Vagina (tissue), 2 donors: ENCODE measurements around the gene IL6ST. TPM values are rescaled to one million over a fixed set of nuclear protein-coding genes. Genes with fewer than 3 reads are reported as not detected.

Experiments
- DNase-seq, 2 donors: peaks; one replicate each; pipeline ENCODE4 v3.0.0-alpha.2; 2017; ENCODE audit errors: extremely low spot score in 2 of 2
- H3K27ac ChIP-seq: fragments of 200-600 bp; sonication (generic); one replicate; pipeline ENCODE4 v1.5.1; 2019
- H3K27me3 ChIP-seq: fragments of 200-600 bp; sonication (generic); one replicate; pipeline ENCODE4 v1.5.1; 2019
- H3K36me3 ChIP-seq, 2 donors: fragments of 200-600 bp; sonication (generic); one replicate each; pipeline ENCODE4 v1.5.1; 2017 to 2019
- H3K4me1 ChIP-seq: fragments of 200-600 bp; sonication (generic); one replicate; pipeline ENCODE4 v1.5.1; 2019
- H3K4me3 ChIP-seq, 2 donors: fragments of 200-600 bp; sonication (generic); 1 replicate in 1 of 2; 2 replicates in 1 of 2; pipeline ENCODE4 v1.5.1; 2016 to 2019
- H3K9me3 ChIP-seq: fragments of 200-600 bp; sonication (generic); one replicate; pipeline ENCODE4 v1.5.1; 2019
- POLR2A ChIP-seq, 2 donors: fragments of 450-650 bp; IDR thresholded peaks; one replicate each; pipeline ENCODE4 v1.6.1; 2017; ENCODE audit warnings: antibody characterized with exemption in 2 of 2, mild to moderate bottlenecking in 2 of 2, moderate library complexity in 2 of 2
- POLR2AphosphoS5 ChIP-seq, 2 donors: sonication (generic); formaldehyde crosslinking; IDR thresholded peaks; one replicate each; pipeline ENCODE4 v1.9.0; 2017; ENCODE audit warnings: antibody characterized with exemption in 2 of 2, mild to moderate bottlenecking in 2 of 2, low read depth in 1 of 2; ENCODE audit not compliant: insufficient read depth in 1 of 2
- intact Hi-C: fragments of 100-400 bp; cut with DNase I; formaldehyde crosslinking; loops from one replicate; pipeline ENCODE4 v1.15.1; 2023
- total RNA-seq: library from RNA; depleted of rRNA; stranded (reverse); fragments of >200 nt; gene quantifications from one replicate; pipeline ENCODE4 v1.2.3, GENCODE V29; 2016
- TF ChIP-seq, protein P1 (sequence below), 3 experiments: fragments of 450-650 bp in 2 of 3; fragments of 200-600 bp in 1 of 3; sonication (generic) in 1 of 3; IDR thresholded peaks; one replicate each; pipeline ENCODE4 v1.5.1; 2017 to 2019; ENCODE audit warnings: antibody characterized with exemption in 3 of 3, mild to moderate bottlenecking in 2 of 3, moderate library complexity in 2 of 3

IL6ST gene
- total RNA-seq, 1 donor from 2014 or later, result 312 TPM

DNA sequence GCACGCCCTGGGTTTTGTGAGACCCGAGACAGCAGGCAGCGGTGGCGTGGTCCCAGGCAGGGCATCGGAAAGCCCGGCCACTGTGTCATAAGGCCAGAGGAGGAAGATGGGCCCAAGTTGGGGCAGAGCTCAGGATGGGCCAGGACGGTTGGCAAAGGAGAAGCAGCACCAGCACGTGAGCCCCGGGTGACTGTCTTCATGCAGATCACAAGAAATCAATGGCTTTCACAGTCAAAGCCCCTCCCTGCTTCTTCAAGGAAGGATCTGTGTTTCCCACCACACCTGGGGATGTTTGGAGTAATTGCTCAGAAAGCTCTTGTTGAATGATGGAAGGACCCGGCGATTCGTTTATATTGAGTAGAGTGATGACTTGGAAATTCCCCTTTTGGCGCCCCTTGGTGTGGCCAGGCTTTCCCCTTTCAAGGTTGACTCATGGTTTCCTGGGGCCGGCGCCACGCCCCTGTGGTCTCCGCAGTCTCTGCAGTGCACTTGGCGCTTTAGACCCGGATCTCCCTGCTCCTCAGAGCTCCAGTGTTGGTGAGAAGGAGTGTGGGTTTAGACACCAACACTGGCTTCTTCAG, 91.6 kb downstream of the IL6ST start:
- DNase-seq, result no peak
- Histone ChIP-seq H3K36me3 (no peaks in the 10 kb centered on the region), H3K4me3 (no peak overlapping the region), H3K27ac (no peak overlapping the region), H3K27me3 (no peaks in the 10 kb centered on the region), H3K4me1 (no peaks in the 10 kb centered on the region), H3K9me3 (no peaks in the 10 kb centered on the region)
- intact Hi-C loops, result no loop called here
- no peak for TF ChIP-seq POLR2AphosphoS5 (IDR thresholded peaks at IDR 0.05; ENCODE audit: insufficient read depth in 1 of 2, low read depth in 1 of 2)
- TF ChIP-seq, protein P1, sequence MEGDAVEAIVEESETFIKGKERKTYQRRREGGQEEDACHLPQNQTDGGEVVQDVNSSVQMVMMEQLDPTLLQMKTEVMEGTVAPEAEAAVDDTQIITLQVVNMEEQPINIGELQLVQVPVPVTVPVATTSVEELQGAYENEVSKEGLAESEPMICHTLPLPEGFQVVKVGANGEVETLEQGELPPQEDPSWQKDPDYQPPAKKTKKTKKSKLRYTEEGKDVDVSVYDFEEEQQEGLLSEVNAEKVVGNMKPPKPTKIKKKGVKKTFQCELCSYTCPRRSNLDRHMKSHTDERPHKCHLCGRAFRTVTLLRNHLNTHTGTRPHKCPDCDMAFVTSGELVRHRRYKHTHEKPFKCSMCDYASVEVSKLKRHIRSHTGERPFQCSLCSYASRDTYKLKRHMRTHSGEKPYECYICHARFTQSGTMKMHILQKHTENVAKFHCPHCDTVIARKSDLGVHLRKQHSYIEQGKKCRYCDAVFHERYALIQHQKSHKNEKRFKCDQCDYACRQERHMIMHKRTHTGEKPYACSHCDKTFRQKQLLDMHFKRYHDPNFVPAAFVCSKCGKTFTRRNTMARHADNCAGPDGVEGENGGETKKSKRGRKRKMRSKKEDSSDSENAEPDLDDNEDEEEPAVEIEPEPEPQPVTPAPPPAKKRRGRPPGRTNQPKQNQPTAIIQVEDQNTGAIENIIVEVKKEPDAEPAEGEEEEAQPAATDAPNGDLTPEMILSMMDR (IDR thresholded peaks at IDR 0.05), result no peak
- no peak for TF ChIP-seq POLR2A (IDR thresholded peaks at IDR 0.05)

DNA sequence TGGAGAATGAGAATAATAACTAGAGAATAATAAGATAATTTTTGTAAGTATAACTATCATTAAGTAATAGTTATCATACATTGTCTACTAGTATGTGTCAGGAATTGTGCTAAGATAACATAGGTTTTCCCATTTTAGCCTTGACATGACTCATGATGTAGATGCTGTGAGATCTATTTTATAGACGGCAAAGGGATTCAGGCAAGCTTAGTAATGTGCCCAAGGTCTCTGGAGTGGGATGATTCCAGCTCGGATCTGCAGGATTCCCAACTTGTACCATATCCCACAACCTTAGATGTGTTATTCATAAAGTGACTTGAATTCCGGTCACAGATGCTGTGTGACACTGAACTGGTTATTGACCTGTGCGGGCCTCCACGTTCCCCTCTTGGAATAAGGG, 92.1 kb downstream of the IL6ST start:
- H3K27ac ChIP-seq, result no peak overlapping the region

DNA sequence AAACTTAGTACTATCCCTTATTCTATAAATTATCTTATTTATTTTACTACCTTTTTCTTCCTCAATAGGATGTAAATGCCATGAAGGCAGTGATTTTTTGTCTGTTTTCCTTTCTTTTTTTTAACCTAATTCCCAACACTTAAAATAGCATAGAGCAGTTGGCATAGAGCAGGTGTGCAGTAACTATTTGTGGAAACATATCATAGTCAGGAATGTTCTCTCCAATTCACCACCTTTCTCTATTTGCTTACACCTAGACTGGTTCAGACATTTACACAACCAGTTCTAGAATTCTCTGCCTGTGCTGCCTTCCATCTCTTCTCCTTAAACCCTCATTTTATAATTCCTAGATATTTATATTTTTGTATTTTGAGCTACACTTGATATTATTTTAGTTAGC, 94.0 kb downstream of the IL6ST start:
- Histone ChIP-seq H3K36me3 (no peaks in the 10 kb centered on the region), H3K4me3 (no peak overlapping the region), H3K9me3 (no peaks in the 10 kb centered on the region), H3K27me3 (no peaks in the 10 kb centered on the region), H3K27ac (no peak overlapping the region), H3K4me1 (peaks cover 10% of the 10 kb centered on the region)
- intact Hi-C loops, result no loop called here
- TF ChIP-seq, protein P1 (IDR thresholded peaks at IDR 0.05), result no peak
- no peak for TF ChIP-seq POLR2A (IDR thresholded peaks at IDR 0.05)
- no peak for TF ChIP-seq POLR2AphosphoS5 (IDR thresholded peaks at IDR 0.05; ENCODE audit: insufficient read depth in 1 of 2, low read depth in 1 of 2)
- DNase-seq, result no peak

More for the DNA sequence above, 92.1 kb downstream of the IL6ST start:
- Histone ChIP-seq H3K36me3 (no peaks in the 10 kb centered on the region), H3K27me3 (no peaks in the 10 kb centered on the region), H3K4me1 (peaks cover 3% of the 10 kb centered on the region), H3K4me3 (no peak overlapping the region), H3K9me3 (no peaks in the 10 kb centered on the region)
- intact Hi-C loops, result no loop called here
- DNase-seq, result no peak
- TF ChIP-seq POLR2AphosphoS5 (IDR thresholded peaks at IDR 0.05; ENCODE audit: insufficient read depth in 1 of 2, low read depth in 1 of 2) (no peak), POLR2A (IDR thresholded peaks at IDR 0.05) (no peak)
- TF ChIP-seq, protein P1 (IDR thresholded peaks at IDR 0.05), result no peak

DNA sequence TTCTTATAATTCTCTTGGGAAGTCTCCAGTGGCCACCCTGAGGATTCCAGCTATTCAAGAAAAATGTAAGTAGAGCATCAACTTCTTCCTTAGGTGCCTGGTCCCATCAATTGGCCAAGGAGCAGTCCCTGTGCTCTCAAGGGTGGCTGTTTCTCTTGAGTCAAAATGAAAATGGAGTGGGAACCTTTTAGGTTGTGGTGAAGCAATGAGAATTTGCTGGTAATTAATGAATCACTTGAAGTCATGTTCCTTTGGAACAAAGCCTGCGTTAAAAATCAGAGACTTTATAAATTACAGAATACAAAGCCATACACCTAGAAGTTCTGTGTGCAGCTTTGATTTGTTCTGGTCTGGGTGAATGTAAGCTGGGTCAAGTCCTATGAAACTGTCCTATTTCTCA, 94.7 kb downstream of the IL6ST start:
- DNase-seq, result no peak
- Histone ChIP-seq H3K9me3 (no peaks in the 10 kb centered on the region), H3K4me3 (no peak overlapping the region), H3K36me3 (no peaks in the 10 kb centered on the region), H3K27ac (no peak overlapping the region), H3K4me1 (peaks cover 10% of the 10 kb centered on the region), H3K27me3 (no peaks in the 10 kb centered on the region)
- intact Hi-C loops, result no loop called here
- TF ChIP-seq, protein P1 (IDR thresholded peaks at IDR 0.05), result no peak
- no peak for TF ChIP-seq POLR2A (IDR thresholded peaks at IDR 0.05)
- TF ChIP-seq POLR2AphosphoS5 (IDR thresholded peaks at IDR 0.05; ENCODE audit: insufficient read depth in 1 of 2, low read depth in 1 of 2), result no peak

DNA sequence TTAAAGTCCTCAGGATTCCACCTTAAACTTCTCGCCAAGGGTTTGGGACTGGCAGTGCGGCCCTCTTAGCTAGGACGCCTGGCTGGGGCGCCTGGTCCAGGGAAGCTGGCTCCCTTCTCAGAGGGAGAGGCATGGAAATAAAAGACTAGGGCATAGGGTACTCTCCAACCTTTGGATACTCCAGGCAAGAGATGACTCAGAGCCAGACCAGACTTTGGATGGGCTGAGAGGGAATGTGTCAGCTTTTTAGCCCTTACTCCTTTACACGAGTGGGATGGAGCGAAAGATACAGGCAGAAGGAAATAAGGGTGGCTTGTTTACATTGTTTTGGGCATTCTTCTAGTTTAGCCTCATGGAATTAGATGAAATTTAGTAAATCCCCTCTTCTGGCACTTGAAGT, 95.4 kb downstream of the IL6ST start:
- intact Hi-C loops, result no loop called here
- Histone ChIP-seq H3K4me3 (no peak overlapping the region), H3K27me3 (no peaks in the 10 kb centered on the region), H3K27ac (no peak overlapping the region), H3K4me1 (peaks cover 10% of the 10 kb centered on the region), H3K9me3 (no peaks in the 10 kb centered on the region), H3K36me3 (no peaks in the 10 kb centered on the region)
- DNase-seq, result no peak
- no peak for TF ChIP-seq POLR2A (IDR thresholded peaks at IDR 0.05)
- TF ChIP-seq POLR2AphosphoS5 (IDR thresholded peaks at IDR 0.05; ENCODE audit: insufficient read depth in 1 of 2, low read depth in 1 of 2), result no peak
